Adrenal gland (tissue), 12 donors: ENCODE data around the gene NBAS. TPM values are rescaled to one million over a fixed set of nuclear protein-coding genes. Genes with fewer than 3 reads are reported as not detected.

ENCODE experiments used
- DNase-seq, 7 donors: peaks; one replicate each; pipeline ENCODE4 v3.0.0-alpha.2; 2019 to 2020
- H3K27ac ChIP-seq, 5 donors: fragments of 200-600 bp; sonication (generic) in 4 of 5; 1 replicate in 3 of 5; 2 replicates in 2 of 5; pipeline versions ENCODE4 v1.5.1 to v1.8.0; 2016 to 2020; ENCODE audit warnings: mild to moderate bottlenecking in 1 of 5
- H3K27me3 ChIP-seq: fragments of 200-600 bp; 2 replicates; pipeline ENCODE4 v1.8.0; 2021
- H3K36me3 ChIP-seq, 2 donors: fragments of 200-600 bp; replicated peaks in 1 of 2; 1 replicate in 1 of 2; 2 replicates in 1 of 2; pipeline versions ENCODE4 v1.5.1 to v1.8.0; 2018 to 2022
- H3K4me1 ChIP-seq, 2 donors: fragments of 200-600 bp; replicated peaks in 1 of 2; 1 replicate in 1 of 2; 2 replicates in 1 of 2; pipeline versions ENCODE4 v1.5.1 to v1.8.0; 2018 to 2021
- H3K4me3 ChIP-seq, 4 donors: fragments of 200-600 bp; sonication (generic) in 3 of 4; one replicate each; pipeline ENCODE4 v1.5.1; 2016 to 2018
- H3K9me3 ChIP-seq, 3 donors: fragments of 200-600 bp; sonication (generic) in 1 of 3; replicated peaks in 1 of 3; 1 replicate in 2 of 3; 2 replicates in 1 of 3; pipeline versions ENCODE4 v1.5.1 to v1.8.0; 2016 to 2021
- POLR2A ChIP-seq, 2 donors: fragments of 450-650 bp; IDR thresholded peaks; one replicate each; pipeline ENCODE4 v1.6.1; 2017; ENCODE audit warnings: antibody characterized with exemption in 2 of 2, mild to moderate bottlenecking in 2 of 2, moderate library complexity in 1 of 2
- WGBS, 4 donors: extraction: QIAGEN DNeasy Blood & Tissue Kit in 2 of 4; methylation state at CpG; one replicate each; pipeline versions ENCODE4 v1.1.5 to v1.1.7; 2013 to 2017; 5-methylcytosine and 5-hydroxymethylcytosine counted together
- intact Hi-C, 2 donors: fragments of 100-400 bp; cut with DNase I; formaldehyde crosslinking; loops; one replicate each; pipeline versions ENCODE4 v1.14.1 to v1.15.0; 2022 to 2023
- polyA plus RNA-seq, 3 donors: library from polyadenylated mRNA; stranded (reverse); fragments of 200-250 nt in 2 of 3; fragments of 350-450 nt in 1 of 3; fragmentation: Illumina TruSeq in 1 of 3; extraction: RNeasy Lipid Tissue Mini Kit (QIAGEN cat#74804) in 1 of 3; gene quantifications; one replicate each; pipeline ENCODE4 v1.2.3, GENCODE V29; 2013 to 2014
- total RNA-seq, 9 donors: library from RNA; depleted of rRNA in 4 of 9; stranded (reverse); fragments of >200 nt in 4 of 9; fragments of 120-200 nt in 1 of 9; fragmentation: NEBNext Ultra II Directional in 1 of 9; extraction: Animal tissue kit (Norgen Biotek cat#: 25700) in 1 of 9; gene quantifications; one replicate each; pipeline versions ENCODE4 v1.1.0 to v1.2.4, GENCODE V29; 2013 to 2023
- TF ChIP-seq, protein P1 (sequence below), 6 experiments: fragments of 450-650 bp in 4 of 6; fragments of 200-600 bp in 2 of 6; sonication (generic) in 1 of 6; IDR thresholded peaks; 1 replicate in 5 of 6; 2 replicates in 1 of 6; pipeline versions ENCODE4 v1.5.1 to v1.8.0; 2016 to 2021; ENCODE audit warnings: antibody characterized with exemption in 6 of 6, mild to moderate bottlenecking in 2 of 6, moderate library complexity in 1 of 6
- donor health status: healthy with polysubstance abuse.
- donor health status: Bipolar disorder and iron deficiency.
- donor health status: DM: yes; HTN: yes; CAD: no.
- donor health status: DM: no; HTN: no; CAD: no.
- donor health status: DM: no; HTN: no; CAD: no.
- donor health status: DM: yes; HTN: yes; CAD: no.

The NBAS gene
- total and polyA plus RNA-seq, 12 donors, result 22.0 to 62.4 (median 46.2) TPM

GRCh38 chr2:15187702-15188101 is 373.4 kb downstream of the NBAS start:
- no peak overlapping the region for H3K27ac ChIP-seq
- no peak for DNase-seq
- intact Hi-C loops, result no loop called here
- no peaks in the 10 kb centered on the region for H3K36me3 ChIP-seq
- TF ChIP-seq, protein P1, sequence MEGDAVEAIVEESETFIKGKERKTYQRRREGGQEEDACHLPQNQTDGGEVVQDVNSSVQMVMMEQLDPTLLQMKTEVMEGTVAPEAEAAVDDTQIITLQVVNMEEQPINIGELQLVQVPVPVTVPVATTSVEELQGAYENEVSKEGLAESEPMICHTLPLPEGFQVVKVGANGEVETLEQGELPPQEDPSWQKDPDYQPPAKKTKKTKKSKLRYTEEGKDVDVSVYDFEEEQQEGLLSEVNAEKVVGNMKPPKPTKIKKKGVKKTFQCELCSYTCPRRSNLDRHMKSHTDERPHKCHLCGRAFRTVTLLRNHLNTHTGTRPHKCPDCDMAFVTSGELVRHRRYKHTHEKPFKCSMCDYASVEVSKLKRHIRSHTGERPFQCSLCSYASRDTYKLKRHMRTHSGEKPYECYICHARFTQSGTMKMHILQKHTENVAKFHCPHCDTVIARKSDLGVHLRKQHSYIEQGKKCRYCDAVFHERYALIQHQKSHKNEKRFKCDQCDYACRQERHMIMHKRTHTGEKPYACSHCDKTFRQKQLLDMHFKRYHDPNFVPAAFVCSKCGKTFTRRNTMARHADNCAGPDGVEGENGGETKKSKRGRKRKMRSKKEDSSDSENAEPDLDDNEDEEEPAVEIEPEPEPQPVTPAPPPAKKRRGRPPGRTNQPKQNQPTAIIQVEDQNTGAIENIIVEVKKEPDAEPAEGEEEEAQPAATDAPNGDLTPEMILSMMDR (IDR thresholded peaks at IDR 0.05), result no peak
- no peak for TF ChIP-seq POLR2A (IDR thresholded peaks at IDR 0.05)
- no peaks in the 10 kb centered on the region for H3K4me1 ChIP-seq
- no peak overlapping the region for H3K4me3 ChIP-seq
- H3K27me3 ChIP-seq, result no peaks in the 10 kb centered on the region
- WGBS, 4 donors, result 91 to 100% (median 91%) methylated on average over 2 of the region's 2 CpGs
- no peaks in the 10 kb centered on the region for H3K9me3 ChIP-seq

DNA sequence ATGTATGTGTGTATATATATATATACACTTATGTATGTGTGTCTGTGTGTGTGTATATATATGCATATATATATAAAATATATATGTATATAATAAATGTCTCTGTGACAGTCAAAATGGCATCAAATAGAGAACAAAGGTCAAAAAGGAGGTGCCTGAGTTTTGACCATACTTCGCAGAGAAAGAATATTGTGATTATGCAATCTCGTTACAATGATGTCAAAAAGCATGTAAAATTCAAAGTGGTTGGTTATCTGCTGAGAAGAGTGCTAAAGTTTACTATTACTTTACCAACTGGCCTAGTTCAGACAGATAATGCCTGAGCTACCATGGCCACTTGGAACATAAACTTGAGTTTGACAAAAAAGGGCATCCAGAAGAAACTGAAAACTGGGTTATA is 375.0 kb downstream of the NBAS start:
- no peak for DNase-seq
- TF ChIP-seq, protein P1 (IDR thresholded peaks at IDR 0.05), result no peak
- TF ChIP-seq POLR2A (IDR thresholded peaks at IDR 0.05), result no peak
- 91 to 97% (median 96%) methylated on average over 2 of the region's 2 CpGs for WGBS, 4 donors

GRCh38 chr2:15184491-15184890 is 376.6 kb downstream of the NBAS start:
- H3K27ac ChIP-seq, result no peak overlapping the region
- H3K36me3 ChIP-seq, result no peaks in the 10 kb centered on the region
- no peak overlapping the region for H3K4me3 ChIP-seq
- no peak for DNase-seq
- no peaks in the 10 kb centered on the region for H3K9me3 ChIP-seq
- intact Hi-C loops, result no loop called here
- H3K4me1 ChIP-seq, result peaks cover 0 to 8% of the 10 kb centered on the region in 2 donors
- no peaks in the 10 kb centered on the region for H3K27me3 ChIP-seq
- TF ChIP-seq, protein P1 (IDR thresholded peaks at IDR 0.05), result no peak
- TF ChIP-seq POLR2A (IDR thresholded peaks at IDR 0.05), result no peak
- WGBS, 4 donors, result 92 to 95% (median 94%) methylated on average over 5 of the region's 5 CpGs

More for the DNA sequence above, 375.0 kb downstream of the NBAS start:
- no peaks in the 10 kb centered on the region for H3K36me3 ChIP-seq
- H3K4me1 ChIP-seq, result peaks cover 0 to 6% of the 10 kb centered on the region in 2 donors
- H3K9me3 ChIP-seq, result no peaks in the 10 kb centered on the region
- no peaks in the 10 kb centered on the region for H3K27me3 ChIP-seq
- intact Hi-C loops, result no loop called here
- H3K4me3 ChIP-seq, result no peak overlapping the region
- H3K27ac ChIP-seq, result no peak overlapping the region

GRCh38 chr2:15182275-15182674 is 378.9 kb downstream of the NBAS start:
- intact Hi-C loops, result no loop called here
- 79 to 98% (median 92%) methylated on average over 5 of the region's 5 CpGs for WGBS, 4 donors

More at GRCh38 chr2:15182275-15182674, 378.9 kb downstream of the NBAS start:
- no peak for DNase-seq
- peaks cover 0 to 8% of the 10 kb centered on the region in 2 donors for H3K4me1 ChIP-seq
- no peak overlapping the region for H3K4me3 ChIP-seq
- H3K36me3 ChIP-seq, result no peaks in the 10 kb centered on the region
- H3K27me3 ChIP-seq, result no peaks in the 10 kb centered on the region
- no peak overlapping the region for H3K27ac ChIP-seq
- TF ChIP-seq, protein P1 (IDR thresholded peaks at IDR 0.05), result no peak
- TF ChIP-seq POLR2A (IDR thresholded peaks at IDR 0.05), result no peak
- no peaks in the 10 kb centered on the region for H3K9me3 ChIP-seq
